Liver (tissue), 3 donors: ENCODE data around the gene BICRA.

Source experiments
- CTCF ChIP-seq: fragments of 150-350 bp; IDR thresholded peaks from 2 replicates; pipeline ENCODE4 v1.5.1; 2017; ENCODE audit warnings: improper control_type of control experiment, low read depth, low read length; ENCODE audit not compliant: missing input control
- GABPA ChIP-seq, 2 donors: IDR thresholded peaks in 1 of 2; conservative IDR thresholded peaks in 1 of 2; 2 replicates each; pipeline ENCODE4 v1.6.1; 2016; ENCODE audit warnings: antibody characterized with exemption in 2 of 2, mild to moderate bottlenecking in 1 of 2, moderate library complexity in 1 of 2
- donor health status: healthy.
- donor health status: healthy.

DNA sequence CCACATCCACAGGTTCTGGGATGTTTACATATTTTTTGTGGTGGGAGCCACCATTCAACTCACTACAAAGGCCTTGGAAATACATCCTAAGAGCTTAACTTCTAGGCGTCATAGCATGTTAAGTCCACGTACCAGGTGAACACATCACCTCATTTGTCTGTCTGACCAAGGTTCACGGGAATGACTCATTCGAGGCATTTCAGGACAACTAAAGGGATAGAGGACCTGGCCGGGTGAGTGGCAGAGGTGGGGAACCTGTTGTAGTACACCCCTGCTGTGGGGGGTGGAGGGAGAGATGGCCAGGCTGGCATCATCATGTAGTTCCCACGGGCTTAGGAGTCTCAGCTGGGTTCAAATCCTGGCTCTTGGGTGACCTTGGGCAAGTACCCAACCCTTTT, 51.5 kb downstream of the BICRA start:
- no peak for TF ChIP-seq CTCF
- TF ChIP-seq GABPA (IDR thresholded peaks at IDR 0.05 in 1 of 2, conservative IDR thresholded peaks at IDR 0.05 in 1 of 2) = no peak
